ENCODE results near the gene POMGNT1.

DNA sequence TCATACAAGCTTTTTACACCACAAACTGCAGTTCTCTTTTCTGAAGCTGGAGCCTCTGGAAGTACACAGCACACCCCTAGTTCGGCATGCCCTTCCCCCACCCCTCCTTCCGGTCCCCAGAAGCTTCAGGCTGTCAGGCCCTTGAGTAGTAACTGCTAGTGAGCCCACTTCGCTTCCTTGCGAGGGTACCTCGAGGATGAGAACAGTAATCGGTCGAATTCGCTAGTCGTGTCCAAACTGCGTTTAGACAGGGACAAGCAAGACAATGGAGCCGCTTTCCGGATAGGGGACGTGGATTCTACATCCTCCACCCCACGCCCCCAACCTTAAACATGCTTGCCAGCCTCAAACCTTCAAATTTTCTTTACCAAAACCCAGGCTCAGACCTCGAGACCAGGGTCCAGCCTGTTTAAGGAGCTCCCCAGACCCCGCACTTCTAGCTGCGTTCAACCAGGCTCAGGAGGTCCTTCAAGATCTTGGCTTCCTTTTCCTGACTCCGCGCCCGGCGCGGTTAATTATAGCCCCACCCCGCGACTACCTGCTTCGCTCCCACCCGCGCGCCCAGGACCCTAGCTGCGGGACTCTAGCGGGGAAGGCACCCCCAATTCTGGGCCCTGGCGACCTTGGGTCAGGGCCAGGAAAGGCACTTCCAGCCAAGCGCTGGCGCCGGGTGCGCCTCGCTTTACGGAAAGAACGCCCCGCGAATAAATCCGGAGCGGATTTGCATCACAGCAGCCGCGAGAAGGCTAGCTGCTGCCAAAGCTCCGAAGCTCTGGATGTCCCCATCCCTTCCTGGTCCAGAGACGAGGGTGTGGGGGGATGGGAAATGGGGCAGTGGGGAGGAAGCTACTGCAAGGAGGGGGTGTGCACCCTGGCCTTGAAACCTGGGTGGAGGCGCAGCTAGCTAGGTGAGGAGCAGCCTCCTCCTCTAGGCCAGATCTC is 31.4 kb downstream of the POMGNT1 start:
- TF ChIP-seq CTCF (conservative IDR thresholded peaks at IDR 0.05; ENCODE audit: low read length) (no peak), EZH2phosphoT487 (IDR thresholded peaks at IDR 0.05; ENCODE audit: borderline replicate concordance, low read depth, low read length) (no peak)

Data from OCI-LY7 (cell line).